A549 (cell line): Measurements from ENCODE around the gene TRPM4. TPM values are rescaled to one million over a fixed set of nuclear protein-coding genes. Genes with fewer than 3 reads are reported as not detected.

Experiments
- ATAC-seq, 2 experiments: fragments of 200-7000 bp in 1 of 2; fragments of >200 bp in 1 of 2; cut with Nextera tagmentation in 1 of 2; cut with Tn5 transposase in 1 of 2; 3 replicates each; pipeline versions ENCODE4 v1.8.0 to v1.9.1; 2018 to 2020; ENCODE audit warnings: mild to moderate bottlenecking in 1 of 2, moderate library complexity in 1 of 2
- CTCF ChIA-PET: fragments of 300-600 bp; sonication (Branson Sonifier 250); formaldehyde crosslinking; extraction: SDS; loops from one replicate; lab custom pipeline; 2021; ENCODE audit warnings: antibody characterized with exemption, inconsistent platforms; lab: Yijun Ruan, JAX
- POLR2A ChIA-PET: fragments of 350-600 bp; formaldehyde crosslinking; extraction: SDS; loops from one replicate; lab custom pipeline; 2021; ENCODE audit warnings: antibody characterized with exemption, inconsistent platforms; lab: Yijun Ruan, JAX
- DNase-seq, 2 experiments: peaks; one replicate each; pipeline versions ENCODE4 v3.0.0 to v3.0.0-alpha.2; 2011 to 2016; ENCODE audit warnings: low read depth in 1 of 2, low spot score in 1 of 2
- FAIRE-seq: peaks from 2 replicates; lab custom pipeline; 2011; peaks lifted over from hg19 to GRCh38; lab: Jason Lieb, UNC
- H3K27ac ChIP-seq, 2 experiments: fragments of >200 bp; sonication (Bioruptor Twin); formaldehyde crosslinking; 3 replicates each; pipeline ENCODE4 v1.5.1; 2016 to 2017
- H3K4me1 ChIP-seq: fragments of >200 bp; sonication (Bioruptor Twin); formaldehyde crosslinking; 3 replicates; pipeline ENCODE4 v1.6.1; 2016
- H3K4me2 ChIP-seq: fragments of >200 bp; sonication (Bioruptor Twin); formaldehyde crosslinking; 3 replicates; pipeline ENCODE4 v1.6.1; 2016
- H3K4me3 ChIP-seq: fragments of >200 bp; sonication (Bioruptor Twin); formaldehyde crosslinking; 3 replicates; pipeline ENCODE4 v1.5.1; 2016
- H3K9me3 ChIP-seq: fragments of >200 bp; sonication (Bioruptor Twin); formaldehyde crosslinking; 3 replicates; pipeline ENCODE4 v1.6.1; 2016
- CHD2 ChIP-seq: fragments of 150-350 bp; IDR thresholded peaks from 2 replicates; pipeline ENCODE4 v1.6.1; 2014; ENCODE audit warnings: low read length; ENCODE audit not compliant: partially characterized antibody
- EHF ChIP-seq: fragments of 250-450 bp; sonication (Bioruptor Pico); IDR thresholded peaks from 2 replicates; pipeline ENCODE4 v1.5.0; 2020; ENCODE audit warnings: mild to moderate bottlenecking
- ESRRA ChIP-seq: fragments of 150-350 bp; IDR thresholded peaks from 2 replicates; pipeline ENCODE4 v1.6.1; 2014; ENCODE audit warnings: mild to moderate bottlenecking, low read length, borderline replicate concordance
- FOSL2 ChIP-seq, 2 experiments: fragments of 450-650 bp in 1 of 2; fragments of >200 bp in 1 of 2; sonication (Bioruptor Twin) in 1 of 2; formaldehyde crosslinking; IDR thresholded peaks; 2 replicates each; pipeline versions ENCODE4 v1.5.0 to v1.6.1; 2016 to 2020; ENCODE audit warnings: mild to moderate bottlenecking in 1 of 2, moderate library complexity in 1 of 2
- FOXS1 ChIP-seq: fragments of 250-450 bp; sonication (Bioruptor Pico); IDR thresholded peaks from 2 replicates; pipeline ENCODE4 v1.5.0; 2020; ENCODE audit warnings: mild to moderate bottlenecking, moderate library complexity
- GATA3 ChIP-seq: IDR thresholded peaks from 2 replicates; pipeline ENCODE4 v1.6.1; 2012; ENCODE audit warnings: borderline replicate concordance
- HOXA7 ChIP-seq: fragments of 250-450 bp; sonication (Bioruptor Pico); IDR thresholded peaks from 2 replicates; pipeline ENCODE4 v1.5.0; 2020; ENCODE audit warnings: mild to moderate bottlenecking, moderate library complexity
- JUNB ChIP-seq: fragments of >200 bp; sonication (Bioruptor Twin); formaldehyde crosslinking; IDR thresholded peaks from 2 replicates; pipeline ENCODE4 v1.6.1; 2016
- MAZ ChIP-seq: fragments of 150-350 bp; IDR thresholded peaks from 2 replicates; pipeline ENCODE4 v1.6.1; 2014; ENCODE audit warnings: antibody characterized with exemption, low read depth, low read length, borderline replicate concordance
- NFE2L2 ChIP-seq: fragments of 150-350 bp; conservative IDR thresholded peaks from 2 replicates; pipeline ENCODE4 v1.6.1; 2014; ENCODE audit warnings: low read length
- PBX3 ChIP-seq: IDR thresholded peaks from 2 replicates; pipeline ENCODE4 v1.6.1; 2012
- PHF8 ChIP-seq: fragments of 200-600 bp; sonication (generic); IDR thresholded peaks from 2 replicates; pipeline ENCODE4 v1.6.1; 2016; ENCODE audit warnings: low read depth, mild to moderate bottlenecking, antibody characterized with exemption, moderate library complexity, borderline replicate concordance
- RARB ChIP-seq: fragments of 250-450 bp; sonication (Bioruptor Pico); IDR thresholded peaks from 2 replicates; pipeline ENCODE4 v1.8.0; 2021; ENCODE audit warnings: mild to moderate bottlenecking, moderate library complexity
- RNF2 ChIP-seq: fragments of 200-600 bp; sonication (generic); IDR thresholded peaks from 2 replicates; pipeline ENCODE4 v1.6.1; 2016; ENCODE audit warnings: low read depth, mild to moderate bottlenecking, antibody characterized with exemption, moderate library complexity, borderline replicate concordance
- TFCP2L1 ChIP-seq: fragments of 250-450 bp; sonication (Bioruptor Pico); IDR thresholded peaks from 2 replicates; pipeline ENCODE4 v1.5.0; 2021; ENCODE audit warnings: mild to moderate bottlenecking
- ZSCAN20 ChIP-seq: fragments of 250-450 bp; sonication (Bioruptor Pico); IDR thresholded peaks from 2 replicates; pipeline ENCODE4 v1.8.0; 2022; ENCODE audit warnings: mild to moderate bottlenecking, moderate library complexity
- WGBS: methylation state at CpG from one replicate; pipeline ENCODE4 v1.1.6; 2017; ENCODE audit errors: missing lambda C conversion rate; 5-methylcytosine and 5-hydroxymethylcytosine counted together
- polyA plus RNA-seq, 4 experiments: library from polyadenylated mRNA; depleted of rRNA in 3 of 4; stranded (reverse); fragments of >200 nt; fragmentation: RNase III in 1 of 4; extraction: RNeasy Plus Mini Kit Qiagen cat#74134 plus additional on column Dnase treatment in 1 of 4; gene quantifications; 2 replicates in 3 of 4; 3 replicates in 1 of 4; pipeline ENCODE4 v1.2.3, GENCODE V29; 2011 to 2017
- TF ChIP-seq, protein P1 (sequence below): fragments of >200 bp; sonication (Bioruptor Twin); formaldehyde crosslinking; IDR thresholded peaks from 3 replicates; pipeline ENCODE4 v1.5.1; 2016
- TF ChIP-seq, protein P2 (sequence below): fragments of 150-350 bp; IDR thresholded peaks from 2 replicates; pipeline ENCODE4 v1.6.1; 2014; ENCODE audit warnings: low read depth, mild to moderate bottlenecking, low read length
- TF ChIP-seq, protein P3 (sequence below): fragments of 250-450 bp; sonication (Bioruptor Pico); IDR thresholded peaks from 2 replicates; pipeline ENCODE4 v1.5.0; 2020; ENCODE audit warnings: low read depth, mild to moderate bottlenecking, moderate library complexity
- TF ChIP-seq, protein P4 (sequence below): fragments of >200 bp; sonication (Bioruptor Twin); formaldehyde crosslinking; IDR thresholded peaks from 2 replicates; pipeline ENCODE4 v1.6.1; 2016

The TRPM4 gene
- polyA plus RNA-seq, 2 of the 4 experiments (the other 2 are of a cell fraction) = 4.7 to 9.1 TPM

- Histone ChIP-seq H3K27ac (no peak overlapping the region), H3K4me2 (no peak overlapping the region), H3K4me1 (peaks cover 4% of the 10 kb centered on the region; the same call in 1 of the 3 replicates), H3K9me3 (no peaks in the 10 kb centered on the region), H3K4me3 (no peak overlapping the region)
- ChIA-PET POLR2A (no interaction called here), CTCF (interaction anchor here (0.6 to 2.6 kb wide), 5 partner anchors 20 to 658 kb away, joined by 3 to 7 read pairs (median 5); no protein-coding TSS in a partner anchor)
- DNase-seq (no peak), FAIRE-seq (no peak), ATAC-seq (no peak)
- TF ChIP-seq RARB (CRISPR knock-in tag) = no peak
- no peak for TF ChIP-seq NFE2L2
- TF ChIP-seq CHD2 = no peak
- TF ChIP-seq, protein P1, sequence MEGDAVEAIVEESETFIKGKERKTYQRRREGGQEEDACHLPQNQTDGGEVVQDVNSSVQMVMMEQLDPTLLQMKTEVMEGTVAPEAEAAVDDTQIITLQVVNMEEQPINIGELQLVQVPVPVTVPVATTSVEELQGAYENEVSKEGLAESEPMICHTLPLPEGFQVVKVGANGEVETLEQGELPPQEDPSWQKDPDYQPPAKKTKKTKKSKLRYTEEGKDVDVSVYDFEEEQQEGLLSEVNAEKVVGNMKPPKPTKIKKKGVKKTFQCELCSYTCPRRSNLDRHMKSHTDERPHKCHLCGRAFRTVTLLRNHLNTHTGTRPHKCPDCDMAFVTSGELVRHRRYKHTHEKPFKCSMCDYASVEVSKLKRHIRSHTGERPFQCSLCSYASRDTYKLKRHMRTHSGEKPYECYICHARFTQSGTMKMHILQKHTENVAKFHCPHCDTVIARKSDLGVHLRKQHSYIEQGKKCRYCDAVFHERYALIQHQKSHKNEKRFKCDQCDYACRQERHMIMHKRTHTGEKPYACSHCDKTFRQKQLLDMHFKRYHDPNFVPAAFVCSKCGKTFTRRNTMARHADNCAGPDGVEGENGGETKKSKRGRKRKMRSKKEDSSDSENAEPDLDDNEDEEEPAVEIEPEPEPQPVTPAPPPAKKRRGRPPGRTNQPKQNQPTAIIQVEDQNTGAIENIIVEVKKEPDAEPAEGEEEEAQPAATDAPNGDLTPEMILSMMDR = no peak
- no peak for TF ChIP-seq PBX3
- TF ChIP-seq, protein P2, sequence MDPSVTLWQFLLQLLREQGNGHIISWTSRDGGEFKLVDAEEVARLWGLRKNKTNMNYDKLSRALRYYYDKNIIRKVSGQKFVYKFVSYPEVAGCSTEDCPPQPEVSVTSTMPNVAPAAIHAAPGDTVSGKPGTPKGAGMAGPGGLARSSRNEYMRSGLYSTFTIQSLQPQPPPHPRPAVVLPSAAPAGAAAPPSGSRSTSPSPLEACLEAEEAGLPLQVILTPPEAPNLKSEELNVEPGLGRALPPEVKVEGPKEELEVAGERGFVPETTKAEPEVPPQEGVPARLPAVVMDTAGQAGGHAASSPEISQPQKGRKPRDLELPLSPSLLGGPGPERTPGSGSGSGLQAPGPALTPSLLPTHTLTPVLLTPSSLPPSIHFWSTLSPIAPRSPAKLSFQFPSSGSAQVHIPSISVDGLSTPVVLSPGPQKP = no peak
- no peak for TF ChIP-seq FOSL2 (IDR thresholded peaks at IDR 0.05)
- TF ChIP-seq FOSL2 (CRISPR knock-in tag; IDR thresholded peaks at IDR 0.05) = no peak
- TF ChIP-seq GATA3 = no peak
- no peak for TF ChIP-seq FOXS1 (CRISPR knock-in tag)
- no peak for TF ChIP-seq TFCP2L1
- TF ChIP-seq ESRRA = no peak
- TF ChIP-seq, protein P3, sequence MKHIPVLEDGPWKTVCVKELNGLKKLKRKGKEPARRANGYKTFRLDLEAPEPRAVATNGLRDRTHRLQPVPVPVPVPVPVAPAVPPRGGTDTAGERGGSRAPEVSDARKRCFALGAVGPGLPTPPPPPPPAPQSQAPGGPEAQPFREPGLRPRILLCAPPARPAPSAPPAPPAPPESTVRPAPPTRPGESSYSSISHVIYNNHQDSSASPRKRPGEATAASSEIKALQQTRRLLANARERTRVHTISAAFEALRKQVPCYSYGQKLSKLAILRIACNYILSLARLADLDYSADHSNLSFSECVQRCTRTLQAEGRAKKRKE = no peak
- TF ChIP-seq ZSCAN20 (CRISPR knock-in tag) = no peak
- WGBS = 90% methylated on average over 6 of the region's 6 CpGs
Observed at GRCh38 chr19:49193822-49194394, 36.3 kb downstream of the TRPM4 start.

DNA sequence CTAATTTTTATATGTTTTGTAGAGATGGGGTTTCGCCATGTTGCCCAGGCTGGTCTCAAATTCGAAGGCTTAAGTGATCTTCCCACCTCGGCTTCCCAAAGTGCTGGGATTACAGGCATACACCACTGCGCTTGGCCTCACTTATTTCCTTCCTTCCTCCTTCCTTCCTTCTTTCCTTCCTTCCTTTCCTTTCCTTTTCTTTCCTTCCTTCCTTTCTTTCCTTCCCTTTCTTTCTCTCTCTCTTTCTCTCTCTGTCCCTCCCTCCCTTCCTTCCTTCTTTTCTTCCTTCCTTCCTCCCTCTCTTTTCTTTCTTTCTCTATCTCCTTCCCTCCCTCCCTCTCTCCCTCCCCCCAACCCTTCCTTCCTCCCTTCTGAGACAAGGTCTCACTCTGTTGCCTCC is 36.8 kb downstream of the TRPM4 start:
- whole genome bisulfite sequencing = 72% methylated on average over 4 of the region's 4 CpGs
- Histone ChIP-seq H3K4me1 (peaks cover 4% of the 10 kb centered on the region; the same call in 1 of the 3 replicates), H3K27ac (no peak overlapping the region), H3K4me3 (no peak overlapping the region), H3K9me3 (no peaks in the 10 kb centered on the region), H3K4me2 (no peak overlapping the region)
- FAIRE-seq (no peak), ATAC-seq (no peak), DNase-seq (no peak)
- POLR2A ChIA-PET = no interaction called here
- TF ChIP-seq EHF = no peak
- no peak for TF ChIP-seq JUNB
- TF ChIP-seq PHF8 = no peak
- no peak for TF ChIP-seq RNF2
- TF ChIP-seq MAZ = no peak
- no peak for TF ChIP-seq HOXA7 (CRISPR knock-in tag)
- TF ChIP-seq, protein P4, sequence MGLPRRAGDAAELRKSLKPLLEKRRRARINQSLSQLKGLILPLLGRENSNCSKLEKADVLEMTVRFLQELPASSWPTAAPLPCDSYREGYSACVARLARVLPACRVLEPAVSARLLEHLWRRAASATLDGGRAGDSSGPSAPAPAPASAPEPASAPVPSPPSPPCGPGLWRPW = no peak
- no peak for TF ChIP-seq ZSCAN20 (CRISPR knock-in tag)
- CTCF ChIA-PET = interaction anchor here (1.3 to 6.0 kb wide), 4 partner anchors 19 to 197 kb away, joined by 3 to 61 read pairs (median 5); no protein-coding TSS in a partner anchor
